ENCODE results near the gene ADGRG6.

Gene ADGRG6

GRCh38 chr6:142320366-142320765, 18.6 kb downstream of the ADGRG6 start:
- TF ChIP-seq CTCF (conservative IDR thresholded peaks at IDR 0.05; ENCODE audit: low read length) (no peak), EZH2phosphoT487 (IDR thresholded peaks at IDR 0.05; ENCODE audit: borderline replicate concordance) (no peak)
- H3K4me1 ChIP-seq (ENCODE audit: insufficient read depth, low read length, poor library complexity, severe bottlenecking), result no peaks in the 10 kb centered on the region

GRCh38 chr6:142321451-142321850, 19.6 kb downstream of the ADGRG6 start:
- H3K4me1 ChIP-seq (ENCODE audit: insufficient read depth, low read length, poor library complexity, severe bottlenecking), result no peaks in the 10 kb centered on the region
- no peak for TF ChIP-seq EZH2phosphoT487 (IDR thresholded peaks at IDR 0.05; ENCODE audit: borderline replicate concordance)
- TF ChIP-seq CTCF (conservative IDR thresholded peaks at IDR 0.05; ENCODE audit: low read length), result no peak
- no peak overlapping the region for H3K4me2 ChIP-seq (ENCODE audit: low read depth, low read length, poor library complexity, severe bottlenecking)
- no peaks in the 10 kb centered on the region for H4K20me1 ChIP-seq (ENCODE audit: insufficient read depth, low read length, poor library complexity, severe bottlenecking)
- no peaks in the 10 kb centered on the region for H3K27me3 ChIP-seq (ENCODE audit: insufficient read depth, low read length, poor library complexity, severe bottlenecking)
- no peaks in the 10 kb centered on the region for H3K79me2 ChIP-seq (ENCODE audit: insufficient read depth, low read length)
- H3K4me3 ChIP-seq (ENCODE audit: low read length, poor library complexity, severe bottlenecking), result no peak overlapping the region
- no peaks in the 10 kb centered on the region for H3K36me3 ChIP-seq (ENCODE audit: insufficient read depth, low read length)
- H2AFZ ChIP-seq (ENCODE audit: low read length), result no peak overlapping the region
- no peaks in the 10 kb centered on the region for H3F3A ChIP-seq (ENCODE audit: low read depth)
- H3K9ac ChIP-seq (ENCODE audit: low read depth, low read length, poor library complexity, severe bottlenecking), result no peak overlapping the region
- H3K9me3 ChIP-seq (ENCODE audit: insufficient read depth, low read depth, low read length), result no peaks in the 10 kb centered on the region
- H3K9me2 ChIP-seq (replicated peaks; ENCODE audit: low read depth, low read length), result no peaks in the 10 kb centered on the region

More at GRCh38 chr6:142320366-142320765, 18.6 kb downstream of the ADGRG6 start:
- Histone ChIP-seq H3K9me2 (replicated peaks; ENCODE audit: low read depth, low read length) (no peaks in the 10 kb centered on the region), H3K79me2 (ENCODE audit: insufficient read depth, low read length) (no peaks in the 10 kb centered on the region), H4K20me1 (ENCODE audit: insufficient read depth, low read length, poor library complexity, severe bottlenecking) (no peaks in the 10 kb centered on the region), H3K9me3 (ENCODE audit: insufficient read depth, low read depth, low read length) (no peaks in the 10 kb centered on the region), H3K36me3 (ENCODE audit: insufficient read depth, low read length) (no peaks in the 10 kb centered on the region), H2AFZ (ENCODE audit: low read length) (no peak overlapping the region), H3K4me2 (ENCODE audit: low read depth, low read length, poor library complexity, severe bottlenecking) (no peak overlapping the region), H3F3A (ENCODE audit: low read depth) (no peaks in the 10 kb centered on the region), H3K4me3 (ENCODE audit: low read length, poor library complexity, severe bottlenecking) (no peak overlapping the region), H3K27me3 (ENCODE audit: insufficient read depth, low read length, poor library complexity, severe bottlenecking) (no peaks in the 10 kb centered on the region), H3K9ac (ENCODE audit: low read depth, low read length, poor library complexity, severe bottlenecking) (no peak overlapping the region)

GRCh38 chr6:142322066-142322465, 20.3 kb downstream of the ADGRG6 start:
- no peaks in the 10 kb centered on the region for H3K36me3 ChIP-seq (ENCODE audit: insufficient read depth, low read length)
- H3K79me2 ChIP-seq (ENCODE audit: insufficient read depth, low read length), result no peaks in the 10 kb centered on the region
- H3K9ac ChIP-seq (ENCODE audit: low read depth, low read length, poor library complexity, severe bottlenecking), result no peak overlapping the region
- no peaks in the 10 kb centered on the region for H3F3A ChIP-seq (ENCODE audit: low read depth)
- no peaks in the 10 kb centered on the region for H3K27me3 ChIP-seq (ENCODE audit: insufficient read depth, low read length, poor library complexity, severe bottlenecking)
- TF ChIP-seq EZH2phosphoT487 (IDR thresholded peaks at IDR 0.05; ENCODE audit: borderline replicate concordance), result no peak
- TF ChIP-seq CTCF (conservative IDR thresholded peaks at IDR 0.05; ENCODE audit: low read length), result no peak
- no peaks in the 10 kb centered on the region for H3K9me3 ChIP-seq (ENCODE audit: insufficient read depth, low read depth, low read length)
- H3K4me2 ChIP-seq (ENCODE audit: low read depth, low read length, poor library complexity, severe bottlenecking), result no peak overlapping the region
- no peaks in the 10 kb centered on the region for H4K20me1 ChIP-seq (ENCODE audit: insufficient read depth, low read length, poor library complexity, severe bottlenecking)
- H3K9me2 ChIP-seq (replicated peaks; ENCODE audit: low read depth, low read length), result no peaks in the 10 kb centered on the region
- H2AFZ ChIP-seq (ENCODE audit: low read length), result no peak overlapping the region
- no peak overlapping the region for H3K4me3 ChIP-seq (ENCODE audit: low read length, poor library complexity, severe bottlenecking)
- H3K4me1 ChIP-seq (ENCODE audit: insufficient read depth, low read length, poor library complexity, severe bottlenecking), result no peaks in the 10 kb centered on the region
